GM03348 (cell line): ENCODE data around the gene CSTPP1.

Source experiments
- DNase-seq: peaks from one replicate; pipeline ENCODE4 v3.0.0; 2012; ENCODE audit warnings: low spot score

Gene CSTPP1

GRCh38 chr11:46936138-46937110 is at the start of gene CSTPP1:
TSS of gene CSTPP1 (plus strand) at chr11:46936761. CDS start at chr11:46936806, 45 bp downstream.
- peak; percentile 98 for DNase-seq

GRCh38 chr11:46888636-46889035 is 47.9 kb upstream of the CSTPP1 start:
- no peak for DNase-seq

GRCh38 chr11:46889251-46889650 is 47.3 kb upstream of the CSTPP1 start:
- DNase-seq = no peak

- peak; percentile 89 for DNase-seq
Observed at GRCh38 chr11:46889689-46890475, 46.7 kb upstream of the CSTPP1 start.

GRCh38 chr11:46890665-46891064 is 45.9 kb upstream of the CSTPP1 start:
- DNase-seq = no peak

GRCh38 chr11:46892109-46892508 is 44.5 kb upstream of the CSTPP1 start:
- no peak for DNase-seq

- no peak for DNase-seq
Observed at GRCh38 chr11:46892838-46893237, 43.7 kb upstream of the CSTPP1 start.

GRCh38 chr11:46894506-46894905 is 42.1 kb upstream of the CSTPP1 start:
- no peak for DNase-seq

GRCh38 chr11:46894961-46895360 is 41.6 kb upstream of the CSTPP1 start:
- no peak for DNase-seq

GRCh38 chr11:46895821-46896220 is 40.7 kb upstream of the CSTPP1 start:
- peak; percentile 33 for DNase-seq

GRCh38 chr11:46896719-46897406 is 39.7 kb upstream of the CSTPP1 start:
- no peak for DNase-seq

GRCh38 chr11:46898396-46899095 is 38.0 kb upstream of the CSTPP1 start:
- DNase-seq = no peak

- no peak for DNase-seq
Observed at GRCh38 chr11:46899501-46900025, 37.0 kb upstream of the CSTPP1 start.

- DNase-seq = no peak
Observed at GRCh38 chr11:46900091-46900746, 36.3 kb upstream of the CSTPP1 start.

- no peak for DNase-seq
Observed at GRCh38 chr11:46901156-46901555, 35.4 kb upstream of the CSTPP1 start.

- no peak for DNase-seq
Observed at GRCh38 chr11:46902694-46903093, 33.9 kb upstream of the CSTPP1 start.

- DNase-seq = no peak
Observed at GRCh38 chr11:46903846-46904245, 32.7 kb upstream of the CSTPP1 start.

GRCh38 chr11:46905806-46906205 is 30.8 kb upstream of the CSTPP1 start:
- no peak for DNase-seq

GRCh38 chr11:46906609-46907041 is 29.9 kb upstream of the CSTPP1 start:
- DNase-seq = no peak

- no peak for DNase-seq
Observed at GRCh38 chr11:46907606-46908005, 29.0 kb upstream of the CSTPP1 start.
